Measurements from ENCODE around the gene AKAP13. TPM values are rescaled to one million over a fixed set of nuclear protein-coding genes. Genes with fewer than 3 reads are reported as not detected.

Gene AKAP13
- total RNA-seq, 2 experiments from 2014 or later, result 106 to 113 TPM

DNA sequence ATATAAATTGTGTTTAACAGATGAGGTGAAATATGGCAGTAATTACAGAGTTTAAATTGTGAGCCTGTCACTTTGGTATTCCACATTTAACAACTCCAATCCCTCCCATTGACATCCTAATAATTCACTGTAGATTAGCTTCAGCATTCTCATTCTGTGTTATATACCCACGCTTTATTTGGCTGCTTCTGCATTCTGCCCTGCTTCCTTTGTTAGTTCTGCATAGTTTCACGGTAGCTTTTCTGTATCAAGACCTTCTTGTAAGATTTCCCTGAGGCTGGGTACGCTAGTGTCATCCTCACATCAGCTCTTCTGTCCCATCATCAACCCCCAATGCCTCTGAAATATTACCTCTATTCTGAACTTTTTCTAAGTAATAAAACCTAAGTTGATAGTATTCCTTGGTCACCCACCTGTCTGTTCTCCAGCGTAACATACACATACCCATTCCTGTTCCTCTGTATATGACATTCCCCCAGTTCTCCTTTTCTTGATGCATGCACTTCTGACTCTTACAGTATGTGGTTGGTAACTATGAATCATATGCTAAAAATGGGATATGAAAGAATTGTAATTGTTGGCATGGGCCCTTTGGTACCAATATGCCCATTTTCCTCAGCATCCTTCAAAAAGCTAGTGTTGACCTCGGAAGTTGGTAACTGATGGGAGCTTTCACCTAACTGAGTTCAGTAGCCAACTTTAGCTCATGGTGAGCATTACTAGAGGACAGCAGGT, 243.1 kb downstream of the AKAP13 start:
- Mint-ChIP-seq H3K4me3 (peak overlapping the region; percentile 25), H3K9me3 (no peaks in the 10 kb centered on the region), H3K27ac (peak overlapping the region; percentile 18), H3K4me1 (ENCODE audit: low read depth) (peaks cover 4% of the 10 kb centered on the region), H3K27me3 (no peaks in the 10 kb centered on the region), H3K36me3 (peaks cover 23% of the 10 kb centered on the region)
- ChIA-PET POLR2A (interaction anchor here (1.4 to 1.9 kb wide), 2 partner anchors 16 to 80 kb away, joined by 3 to 7 read pairs; no protein-coding TSS in a partner anchor), CTCF (interaction anchor here (0.6 to 1.0 kb wide), 4 partner anchors 37 to 292 kb away, joined by 3 read pairs; no protein-coding TSS in a partner anchor)
- no peak for DNase-seq
- intact Hi-C loops (cut with micrococcal nuclease), result no loop called here

DNA sequence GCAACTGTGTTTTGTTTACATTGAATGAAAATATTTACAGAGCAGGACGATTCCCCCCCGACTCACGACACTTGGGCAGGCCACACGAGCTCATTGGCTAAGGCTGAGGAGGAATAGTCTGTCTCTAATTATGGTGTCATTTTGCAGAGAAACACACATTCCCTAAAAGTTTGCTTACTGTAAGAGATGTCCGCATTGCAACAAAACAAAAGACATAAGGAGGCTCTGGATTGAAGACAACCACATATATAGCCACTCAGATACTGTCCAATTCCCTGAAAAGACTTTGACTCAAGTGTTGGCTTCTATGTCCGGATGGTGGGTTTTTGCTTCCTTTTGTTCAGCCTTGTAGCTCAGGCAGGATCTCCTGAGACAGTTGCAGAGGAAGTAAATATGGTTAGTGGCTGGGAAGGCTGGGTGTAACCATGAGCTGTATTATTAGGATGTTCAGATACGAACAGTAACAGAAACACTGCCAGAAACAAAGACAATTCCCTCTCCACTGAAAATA, 243.9 kb downstream of the AKAP13 start:
- Mint-ChIP-seq H3K36me3 (peaks cover 23% of the 10 kb centered on the region), H3K9me3 (no peaks in the 10 kb centered on the region), H3K27ac (peak overlapping the region; percentile 87), H3K4me3 (peak overlapping the region; percentile 21), H3K4me1 (ENCODE audit: low read depth) (peaks cover 10% of the 10 kb centered on the region), H3K27me3 (no peaks in the 10 kb centered on the region)
- ChIA-PET POLR2A (interaction anchor here (0.7 to 1.9 kb wide), 4 partner anchors 15 to 79 kb away, joined by 3 to 7 read pairs (median 3); no protein-coding TSS in a partner anchor), CTCF (interaction anchor here (1.0 kb wide), 3 partner anchors 67 to 328 kb away, joined by 3 to 4 read pairs (median 3); no protein-coding TSS in a partner anchor)
- no peak for DNase-seq
- intact Hi-C loops (cut with micrococcal nuclease), result no loop called here

- H3K27me3 Mint-ChIP-seq, result no peaks in the 10 kb centered on the region
- intact Hi-C loops (cut with micrococcal nuclease), result loop anchor here (1.0 kb wide), 1 partner anchor 43 kb away; no protein-coding TSS in a partner anchor
- no peaks in the 10 kb centered on the region for H3K9me3 Mint-ChIP-seq
- ChIA-PET POLR2A (interaction anchor here (0.7 to 1.9 kb wide), 12 partner anchors 14 to 82 kb away, joined by 3 to 12 read pairs (median 4); no protein-coding TSS in a partner anchor), CTCF (interaction anchor here (1.0 to 1.1 kb wide), 5 partner anchors 17 to 1038 kb away, joined by 3 to 4 read pairs (median 3); no protein-coding TSS in a partner anchor)
- peaks cover 26% of the 10 kb centered on the region for H3K36me3 Mint-ChIP-seq
- H3K4me1 Mint-ChIP-seq (ENCODE audit: low read depth), result peaks cover 15% of the 10 kb centered on the region
- DNase-seq, result peak; percentile 35
- peak overlapping the region; percentile 87 for H3K27ac Mint-ChIP-seq
- peak overlapping the region; percentile 33 for H3K4me3 Mint-ChIP-seq
These were observed 244.9 kb downstream of the AKAP13 start for GRCh38 chr15:85625166-85625830.

GRCh38 chr15:85625856-85626255, 245.5 kb downstream of the AKAP13 start:
- Mint-ChIP-seq H3K4me1 (ENCODE audit: low read depth) (peaks cover 18% of the 10 kb centered on the region), H3K4me3 (peak overlapping the region; percentile 33), H3K27me3 (no peaks in the 10 kb centered on the region), H3K36me3 (peaks cover 26% of the 10 kb centered on the region), H3K27ac (peak overlapping the region; percentile 87), H3K9me3 (no peaks in the 10 kb centered on the region)
- peak; percentile 65 for DNase-seq
- CTCF ChIA-PET, result interaction anchor here (1.0 to 1.1 kb wide), 4 partner anchors 18 to 1038 kb away, joined by 3 to 4 read pairs (median 3); no protein-coding TSS in a partner anchor
- intact Hi-C loops (cut with micrococcal nuclease), result loop anchor here (1.0 to 2.0 kb wide), 3 partner anchors 20 to 213 kb away; no protein-coding TSS in a partner anchor
- POLR2A ChIA-PET, result interaction anchor here (0.7 to 1.4 kb wide), 9 partner anchors 14 to 81 kb away, joined by 3 to 12 read pairs (median 5); no protein-coding TSS in a partner anchor

GRCh38 chr15:85627213-85627935, 247.0 kb downstream of the AKAP13 start:
- ChIA-PET CTCF (interaction anchor here (1.3 kb wide), 1 partner anchor 9 kb away, joined by 6 read pairs; no protein-coding TSS in a partner anchor), POLR2A (interaction anchor here (0.6 kb wide), 1 partner anchor 17 kb away, joined by 3 read pairs; no protein-coding TSS in a partner anchor)
- intact Hi-C loops (cut with micrococcal nuclease), result loop anchor here (2.0 kb wide), 1 partner anchor 215 kb away; no protein-coding TSS in a partner anchor
- Mint-ChIP-seq H3K9me3 (no peaks in the 10 kb centered on the region), H3K27ac (peak overlapping the region; percentile 5), H3K4me1 (ENCODE audit: low read depth) (peaks cover 20% of the 10 kb centered on the region), H3K27me3 (no peaks in the 10 kb centered on the region), H3K4me3 (no peak overlapping the region), H3K36me3 (peaks cover 22% of the 10 kb centered on the region)
- no peak for DNase-seq

- intact Hi-C loops (cut with micrococcal nuclease), result no loop called here
These were observed 249.9 kb downstream of the AKAP13 start for GRCh38 chr15:85630311-85630710.

DNA sequence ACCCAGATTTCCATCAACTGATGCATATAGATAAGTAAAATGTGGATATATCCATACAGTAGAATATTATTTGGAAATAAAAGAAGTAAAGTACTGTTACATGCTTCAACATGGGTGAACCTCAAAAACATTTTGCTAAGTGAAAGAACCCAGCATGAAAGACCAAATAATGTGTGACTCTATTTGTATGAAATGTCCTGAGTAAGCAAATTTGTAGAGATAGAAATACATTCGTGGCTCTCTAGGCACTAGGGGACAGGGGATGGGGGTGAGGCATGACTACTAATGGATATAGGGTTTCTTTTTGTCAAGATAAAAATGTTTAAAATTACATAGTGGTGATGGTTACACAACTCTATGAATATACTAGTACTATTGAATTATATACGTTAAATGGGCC, 250.6 kb downstream of the AKAP13 start:
- no peak overlapping the region for H3K27ac Mint-ChIP-seq
- intact Hi-C loops (cut with micrococcal nuclease), result no loop called here
- H3K4me1 Mint-ChIP-seq (ENCODE audit: low read depth), result peaks cover 35% of the 10 kb centered on the region
- peaks cover 14% of the 10 kb centered on the region for H3K36me3 Mint-ChIP-seq
- H3K27me3 Mint-ChIP-seq, result no peaks in the 10 kb centered on the region
- ChIA-PET POLR2A (no interaction called here), CTCF (no interaction called here)
- no peaks in the 10 kb centered on the region for H3K9me3 Mint-ChIP-seq
- no peak for DNase-seq
- no peak overlapping the region for H3K4me3 Mint-ChIP-seq

More at GRCh38 chr15:85630311-85630710, 249.9 kb downstream of the AKAP13 start:
- H3K9me3 Mint-ChIP-seq, result no peaks in the 10 kb centered on the region
- no peak overlapping the region for H3K27ac Mint-ChIP-seq
- POLR2A ChIA-PET, result no interaction called here
- no peaks in the 10 kb centered on the region for H3K27me3 Mint-ChIP-seq
- CTCF ChIA-PET, result interaction anchor here (0.9 kb wide), 1 partner anchor 15 kb away, joined by 3 read pairs; no protein-coding TSS in a partner anchor
- H3K4me1 Mint-ChIP-seq (ENCODE audit: low read depth), result peaks cover 31% of the 10 kb centered on the region
- H3K36me3 Mint-ChIP-seq, result peaks cover 15% of the 10 kb centered on the region
- no peak for DNase-seq
- H3K4me3 Mint-ChIP-seq, result no peak overlapping the region

DNA sequence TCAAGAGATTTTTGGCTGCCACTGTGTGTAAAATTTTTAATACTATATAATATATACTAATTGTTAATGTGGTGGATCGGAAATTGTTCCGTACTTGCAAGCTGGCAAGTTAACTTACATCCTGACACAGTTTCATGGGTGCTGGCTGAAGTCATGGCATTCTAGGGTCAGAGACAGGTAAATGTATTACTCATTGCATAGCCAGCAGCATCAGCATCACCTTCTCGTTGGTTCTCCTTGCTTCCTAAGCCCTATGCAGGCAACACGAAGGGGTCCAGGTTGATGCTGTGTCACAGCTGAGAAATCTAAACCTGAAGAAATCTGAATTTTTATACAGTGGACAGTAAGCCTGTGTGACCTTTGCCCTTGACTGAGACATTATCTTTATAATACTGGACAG, 251.6 kb downstream of the AKAP13 start:
- intact Hi-C loops (cut with micrococcal nuclease), result no loop called here
- H3K4me1 Mint-ChIP-seq (ENCODE audit: low read depth), result peaks cover 43% of the 10 kb centered on the region
- no peaks in the 10 kb centered on the region for H3K27me3 Mint-ChIP-seq
- no peaks in the 10 kb centered on the region for H3K9me3 Mint-ChIP-seq
- ChIA-PET POLR2A (no interaction called here), CTCF (no interaction called here)
- H3K36me3 Mint-ChIP-seq, result peaks cover 11% of the 10 kb centered on the region
- no peak for DNase-seq
- no peak overlapping the region for H3K27ac Mint-ChIP-seq
- no peak overlapping the region for H3K4me3 Mint-ChIP-seq

- peaks cover 7% of the 10 kb centered on the region for H3K36me3 Mint-ChIP-seq
- intact Hi-C loops (cut with micrococcal nuclease), result no loop called here
- H3K4me1 Mint-ChIP-seq (ENCODE audit: low read depth), result peaks cover 46% of the 10 kb centered on the region
- no peak for DNase-seq
- no peak overlapping the region for H3K27ac Mint-ChIP-seq
- H3K9me3 Mint-ChIP-seq, result no peaks in the 10 kb centered on the region
- no peaks in the 10 kb centered on the region for H3K27me3 Mint-ChIP-seq
- ChIA-PET CTCF (no interaction called here), POLR2A (interaction anchor here (0.6 kb wide), 1 partner anchor 15 kb away, joined by 3 read pairs; no protein-coding TSS in a partner anchor)
- no peak overlapping the region for H3K4me3 Mint-ChIP-seq
These were observed 253.5 kb downstream of the AKAP13 start for GRCh38 chr15:85633859-85634258.

- H3K9me3 Mint-ChIP-seq, result no peaks in the 10 kb centered on the region
- intact Hi-C loops (cut with micrococcal nuclease), result no loop called here
- ChIA-PET POLR2A (no interaction called here), CTCF (no interaction called here)
- no peak for DNase-seq
- H3K27me3 Mint-ChIP-seq, result no peaks in the 10 kb centered on the region
- H3K36me3 Mint-ChIP-seq, result peaks cover 20% of the 10 kb centered on the region
- no peak overlapping the region for H3K4me3 Mint-ChIP-seq
- H3K4me1 Mint-ChIP-seq (ENCODE audit: low read depth), result peaks cover 51% of the 10 kb centered on the region
- H3K27ac Mint-ChIP-seq, result peak overlapping the region; percentile 6
These were observed 255.9 kb downstream of the AKAP13 start for GRCh38 chr15:85636351-85636750.

- Mint-ChIP-seq H3K27me3 (no peaks in the 10 kb centered on the region), H3K4me3 (no peak overlapping the region), H3K27ac (peak overlapping the region; percentile 68), H3K9me3 (no peaks in the 10 kb centered on the region), H3K4me1 (ENCODE audit: low read depth) (peaks cover 60% of the 10 kb centered on the region), H3K36me3 (peaks cover 31% of the 10 kb centered on the region)
- intact Hi-C loops (cut with micrococcal nuclease), result no loop called here
- no peak for DNase-seq
- CTCF ChIA-PET, result interaction anchor here (0.7 to 1.0 kb wide), 3 partner anchors 8 to 240 kb away, joined by 3 to 4 read pairs (median 3); no protein-coding TSS in a partner anchor
- POLR2A ChIA-PET, result interaction anchor here (0.8 to 1.3 kb wide), 3 partner anchors 14 to 62 kb away, joined by 3 read pairs; no protein-coding TSS in a partner anchor
These were observed 259.5 kb downstream of the AKAP13 start for GRCh38 chr15:85639752-85640381.

All from activated CD4-positive, alpha-beta memory T cell treated with anti-CD3 and anti-CD28 coated beads for 36 hours (primary cell).